HG03135 (cell line): ENCODE measurements around the gene TPRN.
A peak's percentile ranks its signal among the peaks of the same experiment; 100 is the strongest.

ENCODE experiments used
- ATAC-seq: cut with Tn5 transposase; IDR thresholded peaks from one replicate; pipeline ENCODE4 v1.9.1; 2021; ENCODE audit warnings: mild to moderate bottlenecking, moderate library complexity; ENCODE audit not compliant: unreplicated experiment

Gene TPRN

GRCh38 chr9:137213160-137214060 is 12.9 kb upstream of the TPRN start:
- no peak for ATAC-seq

- ATAC-seq, result no peak
Observed at GRCh38 chr9:137212520-137212919, 12.0 kb upstream of the TPRN start.

- no peak for ATAC-seq
Observed at GRCh38 chr9:137211532-137211931, 11.0 kb upstream of the TPRN start.

- ATAC-seq, result no peak
Observed at GRCh38 chr9:137206602-137207001, 6.1 kb upstream of the TPRN start.

GRCh38 chr9:137205126-137206069 is 4.9 kb upstream of the TPRN start, which contains the start of the genes NDOR1 and TMEM203:
Gene NDOR1 (plus strand): TSS chr9:137205700. CDS start chr9:137205778, 78 bp downstream.
Gene TMEM203 (minus strand): TSS chr9:137205648. CDS start chr9:137205414, 234 bp downstream.
- peak; percentile 40 for ATAC-seq

- no peak for ATAC-seq
Observed at GRCh38 chr9:137204731-137205125, 4.2 kb upstream of the TPRN start.

GRCh38 chr9:137202966-137203365 is 2.4 kb upstream of the TPRN start:
- ATAC-seq, result no peak

- no peak for ATAC-seq
Observed at GRCh38 chr9:137201205-137201868, 796 bp upstream of the TPRN start.

- no peak for ATAC-seq
Observed at GRCh38 chr9:137199411-137200121, 975 bp downstream of the TPRN start.

- ATAC-seq, result no peak
Observed at GRCh38 chr9:137198902-137199283, 1.6 kb downstream of the TPRN start.

GRCh38 chr9:137198051-137198901 is 2.3 kb downstream of the TPRN start:
- ATAC-seq, result no peak

GRCh38 chr9:137195525-137196220 is 4.9 kb downstream of the TPRN start:
- ATAC-seq, result no peak

- ATAC-seq, result no peak
Observed at GRCh38 chr9:137194909-137195308, 5.6 kb downstream of the TPRN start.

GRCh38 chr9:137194388-137194787 is 6.2 kb downstream of the TPRN start:
- ATAC-seq, result no peak

GRCh38 chr9:137193771-137194170 is 6.8 kb downstream of the TPRN start:
- no peak for ATAC-seq

- no peak for ATAC-seq
Observed at GRCh38 chr9:137192859-137193258, 7.7 kb downstream of the TPRN start.

GRCh38 chr9:137192448-137192780 is 8.1 kb downstream of the TPRN start:
- no peak for ATAC-seq

- ATAC-seq, result no peak
Observed at GRCh38 chr9:137191691-137192447, 8.7 kb downstream of the TPRN start.
